Sigmoid colon (tissue), 7 donors: ENCODE data around the gene PCSK2. TPM values are rescaled to one million over a fixed set of nuclear protein-coding genes. Genes with fewer than 3 reads are reported as not detected.

Experiments
- DNase-seq: peaks from one replicate; pipeline ENCODE4 v3.0.0-alpha.2; 2019
- H3K27ac ChIP-seq, 4 donors: fragments of 200-600 bp; sonication (generic); one replicate each; pipeline ENCODE4 v1.5.1; 2016 to 2019; ENCODE audit warnings: mild to moderate bottlenecking in 1 of 4
- H3K27me3 ChIP-seq, 3 donors: fragments of 200-600 bp; sonication (generic); one replicate each; pipeline ENCODE4 v1.5.1; 2019; ENCODE audit warnings: mild to moderate bottlenecking in 1 of 3
- H3K36me3 ChIP-seq, 4 donors: fragments of 200-600 bp; sonication (generic); one replicate each; pipeline ENCODE4 v1.5.1; 2016 to 2019
- H3K4me1 ChIP-seq, 4 donors: fragments of 200-600 bp; sonication (generic); one replicate each; pipeline ENCODE4 v1.5.1; 2017 to 2019
- H3K4me3 ChIP-seq, 4 donors: fragments of 200-600 bp; sonication (generic); one replicate each; pipeline ENCODE4 v1.5.1; 2017 to 2019; ENCODE audit warnings: mild to moderate bottlenecking in 2 of 4, moderate library complexity in 1 of 4
- H3K9me3 ChIP-seq, 4 donors: fragments of 200-600 bp in 3 of 4; sonication (generic) in 3 of 4; one replicate each; pipeline versions ENCODE4 v1.5.1 to v1.6.1; 2013 to 2019
- EP300 ChIP-seq, 4 donors: sonication (generic); formaldehyde crosslinking; IDR thresholded peaks; one replicate each; pipeline ENCODE4 v1.6.1; 2017; ENCODE audit warnings: antibody characterized with exemption in 4 of 4
- POLR2A ChIP-seq, 2 donors: fragments of 450-650 bp; IDR thresholded peaks; one replicate each; pipeline ENCODE4 v1.6.1; 2016; ENCODE audit warnings: antibody characterized with exemption in 2 of 2, mild to moderate bottlenecking in 2 of 2, moderate library complexity in 2 of 2
- POLR2AphosphoS5 ChIP-seq, 4 donors: sonication (generic); formaldehyde crosslinking; IDR thresholded peaks; one replicate each; pipeline ENCODE4 v1.6.1; 2017; ENCODE audit warnings: antibody characterized with exemption in 4 of 4
- WGBS, 2 donors: extraction: QIAGEN DNeasy Blood & Tissue Kit; methylation state at CpG; one replicate each; pipeline ENCODE4 v1.1.7; 2013; 5-methylcytosine and 5-hydroxymethylcytosine counted together
- intact Hi-C: fragments of 100-400 bp; cut with DNase I; formaldehyde crosslinking; loops from one replicate; pipeline ENCODE4 v1.15.1; 2023
- polyA plus RNA-seq, 3 donors: library from polyadenylated mRNA; stranded (reverse); fragments of 200-250 nt; gene quantifications; one replicate each; pipeline ENCODE4 v1.2.3, GENCODE V29; 2013
- total RNA-seq, 4 donors: library from RNA; depleted of rRNA; stranded (reverse); fragments of >200 nt; gene quantifications; one replicate each; pipeline ENCODE4 v1.1.0, GENCODE V29; 2016
- TF ChIP-seq, protein P1 (sequence below), 4 experiments: fragments of 450-650 bp in 3 of 4; fragments of 200-600 bp in 1 of 4; IDR thresholded peaks; one replicate each; pipeline ENCODE4 v1.5.1; 2016 to 2019; ENCODE audit warnings: antibody characterized with exemption in 4 of 4, mild to moderate bottlenecking in 3 of 4, moderate library complexity in 2 of 4
- donor health status: healthy with polysubstance abuse.
- donor health status: Bipolar disorder and iron deficiency.
- donor health status: healthy.

Gene PCSK2
- total and polyA plus RNA-seq, 7 donors = 0.54 to 5.4 (median 2.4) TPM; not detected in 1

GRCh38 chr20:17317341-17317740, 90.5 kb downstream of the PCSK2 start:
- H3K27me3 ChIP-seq = peaks cover 0 to 26% (median 15%) of the 10 kb centered on the region in 3 donors
- H3K4me1 ChIP-seq = no peaks in the 10 kb centered on the region
- H3K9me3 ChIP-seq = no peaks in the 10 kb centered on the region
- no peak for TF ChIP-seq POLR2A (IDR thresholded peaks at IDR 0.05)
- TF ChIP-seq, protein P1, sequence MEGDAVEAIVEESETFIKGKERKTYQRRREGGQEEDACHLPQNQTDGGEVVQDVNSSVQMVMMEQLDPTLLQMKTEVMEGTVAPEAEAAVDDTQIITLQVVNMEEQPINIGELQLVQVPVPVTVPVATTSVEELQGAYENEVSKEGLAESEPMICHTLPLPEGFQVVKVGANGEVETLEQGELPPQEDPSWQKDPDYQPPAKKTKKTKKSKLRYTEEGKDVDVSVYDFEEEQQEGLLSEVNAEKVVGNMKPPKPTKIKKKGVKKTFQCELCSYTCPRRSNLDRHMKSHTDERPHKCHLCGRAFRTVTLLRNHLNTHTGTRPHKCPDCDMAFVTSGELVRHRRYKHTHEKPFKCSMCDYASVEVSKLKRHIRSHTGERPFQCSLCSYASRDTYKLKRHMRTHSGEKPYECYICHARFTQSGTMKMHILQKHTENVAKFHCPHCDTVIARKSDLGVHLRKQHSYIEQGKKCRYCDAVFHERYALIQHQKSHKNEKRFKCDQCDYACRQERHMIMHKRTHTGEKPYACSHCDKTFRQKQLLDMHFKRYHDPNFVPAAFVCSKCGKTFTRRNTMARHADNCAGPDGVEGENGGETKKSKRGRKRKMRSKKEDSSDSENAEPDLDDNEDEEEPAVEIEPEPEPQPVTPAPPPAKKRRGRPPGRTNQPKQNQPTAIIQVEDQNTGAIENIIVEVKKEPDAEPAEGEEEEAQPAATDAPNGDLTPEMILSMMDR (IDR thresholded peaks at IDR 0.05) = no peak
- no peak for TF ChIP-seq POLR2AphosphoS5 (IDR thresholded peaks at IDR 0.05)
- no peak for TF ChIP-seq EP300 (IDR thresholded peaks at IDR 0.05)
- intact Hi-C loops = no loop called here
- DNase-seq = no peak
- WGBS, 2 donors = 65 to 72% methylated on average over 2 of the region's 2 CpGs
- no peaks in the 10 kb centered on the region for H3K36me3 ChIP-seq
- H3K27ac ChIP-seq = no peak overlapping the region
- no peak overlapping the region for H3K4me3 ChIP-seq

- intact Hi-C loops = no loop called here
- H3K4me1 ChIP-seq = no peaks in the 10 kb centered on the region
- 82 to 89% methylated on average over 2 of the region's 2 CpGs for WGBS, 2 donors
- TF ChIP-seq EP300 (IDR thresholded peaks at IDR 0.05) = no peak
- TF ChIP-seq POLR2AphosphoS5 (IDR thresholded peaks at IDR 0.05) = no peak
- no peak for TF ChIP-seq POLR2A (IDR thresholded peaks at IDR 0.05)
- TF ChIP-seq, protein P1 (IDR thresholded peaks at IDR 0.05) = no peak
- H3K4me3 ChIP-seq = no peak overlapping the region
- H3K36me3 ChIP-seq = no peaks in the 10 kb centered on the region
- peaks cover 0 to 13% (median 13%) of the 10 kb centered on the region in 3 donors for H3K27me3 ChIP-seq
- H3K9me3 ChIP-seq = no peaks in the 10 kb centered on the region
- DNase-seq = no peak
- H3K27ac ChIP-seq = no peak overlapping the region
Observed at GRCh38 chr20:17320456-17320855, 93.6 kb downstream of the PCSK2 start.

DNA sequence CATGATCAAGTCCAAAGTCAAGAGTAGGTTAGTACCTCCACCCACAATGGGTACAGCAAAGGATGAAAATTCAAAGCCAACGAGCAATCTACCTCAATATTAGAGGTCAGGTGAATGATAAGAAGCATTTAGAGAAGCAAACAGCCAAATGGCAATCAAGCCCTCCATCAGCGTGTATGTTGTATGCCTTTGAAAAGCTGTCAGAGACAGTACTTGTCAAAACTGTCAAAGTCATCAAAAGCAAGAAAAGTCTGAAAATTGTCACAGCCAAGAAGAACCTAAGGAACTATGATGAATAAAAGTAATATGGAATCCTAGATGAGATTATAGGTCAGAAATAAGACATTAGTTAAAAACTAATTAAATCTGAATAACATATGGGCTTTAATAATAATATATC, 99.3 kb downstream of the PCSK2 start:
- WGBS, 2 donors = 81 to 82% methylated on average over 2 of the region's 2 CpGs
- TF ChIP-seq, protein P1 (IDR thresholded peaks at IDR 0.05) = no peak
- TF ChIP-seq POLR2AphosphoS5 (IDR thresholded peaks at IDR 0.05) = no peak
- TF ChIP-seq POLR2A (IDR thresholded peaks at IDR 0.05) = no peak
- TF ChIP-seq EP300 (IDR thresholded peaks at IDR 0.05) = no peak
- no peak overlapping the region for H3K4me3 ChIP-seq
- H3K36me3 ChIP-seq = no peaks in the 10 kb centered on the region
- H3K4me1 ChIP-seq = no peaks in the 10 kb centered on the region
- intact Hi-C loops = no loop called here
- H3K9me3 ChIP-seq = no peaks in the 10 kb centered on the region
- no peak overlapping the region for H3K27ac ChIP-seq
- DNase-seq = no peak
- peaks cover 0 to 16% (median 0%) of the 10 kb centered on the region in 3 donors for H3K27me3 ChIP-seq

DNA sequence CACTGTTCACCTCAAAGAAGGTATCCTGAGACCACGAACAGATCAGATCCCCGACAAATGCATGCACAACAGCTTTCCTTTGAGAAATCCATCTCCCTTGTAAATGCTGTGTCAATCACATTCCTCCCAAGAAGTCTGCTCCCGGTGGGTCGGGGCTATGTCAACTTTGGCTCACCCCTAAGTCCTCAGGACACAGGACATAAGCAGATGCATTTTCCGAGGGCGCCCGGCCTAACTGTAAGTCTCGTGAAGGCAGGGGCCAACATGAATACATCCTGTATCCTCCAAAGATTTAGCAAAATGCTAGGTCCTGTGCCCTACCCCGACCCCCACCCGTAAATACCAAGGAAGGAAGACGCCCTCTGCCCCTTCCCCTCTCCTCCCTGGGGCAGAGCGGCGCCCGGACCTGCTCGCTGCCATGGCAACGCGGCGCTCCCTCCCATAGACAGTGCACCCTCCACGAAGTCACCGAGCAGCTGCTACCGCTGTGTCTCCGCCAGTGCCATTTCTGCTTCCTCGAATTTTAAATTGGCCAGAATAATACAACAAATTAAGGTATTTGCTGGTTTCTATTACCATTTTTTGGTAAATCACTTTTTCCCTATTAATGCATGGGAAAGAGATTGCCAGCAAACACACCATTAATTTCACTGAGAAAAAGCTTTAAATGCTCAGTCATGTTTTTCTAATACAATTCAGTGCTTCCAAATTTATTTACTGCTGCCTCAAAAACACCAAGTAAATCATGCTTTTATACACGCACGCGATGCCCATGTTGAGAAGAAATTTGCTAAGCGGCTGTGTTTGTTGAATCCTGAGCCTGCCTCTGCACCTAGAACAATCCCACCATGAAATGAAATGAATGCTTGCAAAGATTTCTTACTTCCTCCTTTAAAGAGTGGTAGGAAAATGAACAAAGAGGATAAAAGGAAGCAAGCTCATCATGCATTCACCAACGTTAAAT, 100.6 kb downstream of the PCSK2 start:
- intact Hi-C loops = no loop called here
- Histone ChIP-seq H3K27me3 (peaks cover 0 to 16% (median 0%) of the 10 kb centered on the region in 3 donors), H3K9me3 (no peaks in the 10 kb centered on the region), H3K4me1 (no peaks in the 10 kb centered on the region), H3K36me3 (no peaks in the 10 kb centered on the region), H3K4me3 (no peak overlapping the region), H3K27ac (no peak overlapping the region)
- no peak for DNase-seq
- 31 to 37% methylated on average over 28 of the region's 28 CpGs for WGBS, 2 donors
- TF ChIP-seq EP300 (IDR thresholded peaks at IDR 0.05) = no peak
- TF ChIP-seq, protein P1 (IDR thresholded peaks at IDR 0.05) = no peak
- no peak for TF ChIP-seq POLR2AphosphoS5 (IDR thresholded peaks at IDR 0.05)
- no peak for TF ChIP-seq POLR2A (IDR thresholded peaks at IDR 0.05)
